HCT116 (cell line): Measurements from ENCODE around the gene ATP6V1B1. TPM values are rescaled to one million over a fixed set of nuclear protein-coding genes. Genes with fewer than 3 reads are reported as not detected.

Experiments
- ATAC-seq: fragments of 200-7000 bp; cut with Tn5 transposase; 2 replicates; pipeline ENCODE4 v1.9.1; 2020; ENCODE audit warnings: mild to moderate bottlenecking, moderate library complexity
- BruUV-seq: library from RNA; stranded (reverse); fragments of 400-500 nt; replicated peaks from 2 replicates; lab custom pipeline; 2021; lab: Mats Ljungman, UMichigan
- CTCF ChIA-PET: fragments of 300-600 bp; sonication (Branson Sonifier 250); formaldehyde crosslinking; loops from one replicate; lab custom pipeline; 2021; ENCODE audit warnings: antibody characterized with exemption; lab: Charles Lee
- POLR2A ChIA-PET: fragments of 300-600, 350-600 bp; sonication (Branson Sonifier 250); formaldehyde crosslinking; loops from one replicate; lab custom pipeline; 2021; ENCODE audit warnings: antibody characterized with exemption; lab: Charles Lee
- RAD21 ChIA-PET, 2 experiments: fragments of 300-600 bp; sonication (Branson Sonifier 250); formaldehyde crosslinking; loops; one replicate each; lab custom pipeline; 2023; ENCODE audit warnings: low total read pairs in 2 of 2; ENCODE audit not compliant: uncharacterized antibody in 2 of 2, unreplicated experiment in 2 of 2, low non-redundant PET in 1 of 2; lab: Charles Lee
- DNase-seq: peaks from one replicate; pipeline ENCODE4 v3.0.0-alpha.2; 2010; ENCODE audit warnings: low read depth, low spot score
- H2AFZ ChIP-seq: fragments of 200-600 bp; shearing (Covaris generic), sonication (generic); 2 replicates; pipeline ENCODE4 v1.6.1; 2017; ENCODE audit warnings: low read depth, mixed run types, mixed read lengths, antibody characterized with exemption, low read length; ENCODE audit not compliant: poor library complexity, severe bottlenecking
- H3K27ac ChIP-seq: 2 replicates; pipeline ENCODE4 v1.5.1; 2012; ENCODE audit warnings: low read depth, low read length
- H3K27me3 ChIP-seq: fragments of 200-600 bp; sonication (generic); 2 replicates; pipeline ENCODE4 v1.6.1; 2016; ENCODE audit warnings: mixed run types, low read length, mixed read lengths; ENCODE audit not compliant: insufficient read depth
- H3K36me3 ChIP-seq, 2 experiments: fragments of 200-500 bp in 1 of 2; fragments of 200-600 bp in 1 of 2; sonication (Bioruptor generic) in 1 of 2; sonication (generic) in 1 of 2; 2 replicates each; pipeline versions ENCODE4 v1.5.1 to v1.6.1; 2014 to 2016; ENCODE audit warnings: low read length in 2 of 2, inconsistent platforms in 1 of 2, mixed read lengths in 1 of 2, mixed run types in 1 of 2; ENCODE audit not compliant: insufficient read depth in 2 of 2, control insufficient read depth in 1 of 2
- H3K4me1 ChIP-seq, 2 experiments: fragments of 200-600 bp in 1 of 2; sonication (generic) in 1 of 2; 2 replicates each; pipeline versions ENCODE4 v1.5.1 to v1.6.1; 2012 to 2017; ENCODE audit warnings: low read length in 2 of 2, inconsistent platforms in 1 of 2, mild to moderate bottlenecking in 1 of 2, mixed read lengths in 1 of 2, mixed run types in 1 of 2, moderate library complexity in 1 of 2; ENCODE audit not compliant: insufficient read depth in 2 of 2, control insufficient read depth in 1 of 2
- H3K4me2 ChIP-seq: fragments of 200-600 bp; sonication (generic); 2 replicates; pipeline ENCODE4 v1.6.1; 2017; ENCODE audit warnings: mixed run types, low read length, mixed read lengths
- H3K4me3 ChIP-seq, 2 experiments: fragments of 200-600 bp in 1 of 2; sonication (generic) in 1 of 2; replicated peaks in 1 of 2; 2 replicates each; pipeline ENCODE4 v1.5.1; 2011 to 2016; ENCODE audit warnings: low read length in 2 of 2, control low read depth in 1 of 2, low read depth in 1 of 2, mild to moderate bottlenecking in 1 of 2, mixed read lengths in 1 of 2, mixed run types in 1 of 2
- H3K79me2 ChIP-seq: fragments of 200-600 bp; sonication (generic); 2 replicates; pipeline ENCODE4 v1.6.1; 2017; ENCODE audit warnings: mild to moderate bottlenecking, mixed run types, low read length, moderate library complexity, mixed read lengths; ENCODE audit not compliant: insufficient read depth
- H3K9ac ChIP-seq: fragments of 200-600 bp; sonication (generic); 2 replicates; pipeline ENCODE4 v1.6.1; 2016; ENCODE audit warnings: low read length, mixed read lengths
- H3K9me2 ChIP-seq: fragments of 200-600 bp; sonication (generic), shearing (Covaris generic); 2 replicates; pipeline ENCODE4 v1.6.1; 2017; ENCODE audit warnings: mixed run types, mild to moderate bottlenecking, moderate library complexity; ENCODE audit not compliant: insufficient read depth
- H3K9me3 ChIP-seq, 2 experiments: fragments of 200-500 bp in 1 of 2; fragments of 200-600 bp in 1 of 2; sonication (Bioruptor generic) in 1 of 2; sonication (generic) in 1 of 2; 2 replicates each; pipeline ENCODE4 v1.6.1; 2014 to 2017; ENCODE audit warnings: low read length in 2 of 2, mixed read lengths in 2 of 2, inconsistent platforms in 1 of 2, low read depth in 1 of 2, mild to moderate bottlenecking in 1 of 2, mixed run types in 1 of 2, moderate library complexity in 1 of 2; ENCODE audit not compliant: control insufficient read depth in 1 of 2, insufficient read depth in 1 of 2
- H4K20me1 ChIP-seq: fragments of 200-600 bp; sonication (generic), shearing (Covaris generic); 2 replicates; pipeline ENCODE4 v1.6.1; 2017; ENCODE audit warnings: mixed run types, mild to moderate bottlenecking, moderate library complexity; ENCODE audit not compliant: insufficient read depth
- CBX3 ChIP-seq: IDR thresholded peaks from 2 replicates; pipeline ENCODE4 v1.6.1; 2012; ENCODE audit warnings: low read depth
- CTCF ChIP-seq, 3 experiments: fragments of 200-600 bp in 1 of 3; sonication (generic) in 1 of 3; IDR thresholded peaks in 2 of 3; conservative IDR thresholded peaks in 1 of 3; 2 replicates each; pipeline ENCODE4 v1.5.1; 2012 to 2017; ENCODE audit warnings: low read depth in 2 of 3, low read length in 2 of 3, antibody characterized with exemption in 1 of 3, borderline replicate concordance in 1 of 3, control low read depth in 1 of 3, mild to moderate bottlenecking in 1 of 3, mixed read lengths in 1 of 3, mixed run types in 1 of 3, moderate library complexity in 1 of 3; ENCODE audit not compliant: insufficient read depth in 1 of 3
- ELF1 ChIP-seq: IDR thresholded peaks from 2 replicates; pipeline ENCODE4 v1.6.1; 2012; ENCODE audit warnings: low read depth, borderline replicate concordance
- FOSL1 ChIP-seq: IDR thresholded peaks from 2 replicates; pipeline ENCODE4 v1.6.1; 2012; ENCODE audit warnings: low read depth
- MAX ChIP-seq: IDR thresholded peaks from 2 replicates; pipeline ENCODE4 v1.6.1; 2012
- POLR2A ChIP-seq: IDR thresholded peaks from 2 replicates; pipeline ENCODE4 v1.7.0; 2011; ENCODE audit warnings: borderline replicate concordance; ENCODE audit not compliant: insufficient read depth, insufficient read length; ENCODE audit errors: extremely low read depth
- POLR2AphosphoS5 ChIP-seq: IDR thresholded peaks from 2 replicates; pipeline ENCODE4 v1.6.1; 2011; ENCODE audit warnings: mild to moderate bottlenecking, low read depth, low read length, moderate library complexity
- SP1 ChIP-seq: IDR thresholded peaks from 2 replicates; pipeline ENCODE4 v1.6.1; 2012; ENCODE audit warnings: low read depth
- SRF ChIP-seq: IDR thresholded peaks from 2 replicates; pipeline ENCODE4 v1.6.1; 2012; ENCODE audit warnings: low read depth
- TCF7L2 ChIP-seq: IDR thresholded peaks from 2 replicates; pipeline ENCODE4 v1.7.0; 2011; ENCODE audit warnings: borderline replicate concordance, inconsistent platforms; ENCODE audit not compliant: insufficient read depth, insufficient read length; ENCODE audit errors: extremely low read depth
- YY1 ChIP-seq: IDR thresholded peaks from 2 replicates; pipeline ENCODE4 v1.6.1; 2011; ENCODE audit warnings: low read length, low read depth, moderate library complexity, mild to moderate bottlenecking; ENCODE audit not compliant: insufficient replicate concordance; ENCODE audit errors: extremely low read depth
- intact Hi-C: fragments of 100-400 bp; cut with micrococcal nuclease; formaldehyde crosslinking; loops from 2 replicates; pipeline ENCODE4 v1.10.0; 2022
- total RNA-seq: library from RNA; stranded (reverse); gene quantifications from one replicate; pipeline ENCODE4 v1.2.1, GENCODE V29; 2021; ENCODE audit not compliant: unreplicated experiment

ATP6V1B1 gene
- total RNA-seq, 1 experiment from 2014 or later: 0.74 TPM

- no peak for DNase-seq
- Histone ChIP-seq H3K9me2 (no peaks in the 10 kb centered on the region), H3K79me2 (no peaks in the 10 kb centered on the region), H3K9me3 (no peaks in the 10 kb centered on the region), H3K9ac (no peak overlapping the region), H3K4me2 (no peak overlapping the region), H3K4me3 (no peak overlapping the region), H3K27ac (no peak overlapping the region), H3K27me3 (peaks cover 2% of the 10 kb centered on the region; the same call in 1 of the 2 replicates), H4K20me1 (no peaks in the 10 kb centered on the region), H2AFZ (no peak overlapping the region), H3K36me3 (no peaks in the 10 kb centered on the region), H3K4me1 (no peaks in the 10 kb centered on the region)
- no TSS peak for BruUV-seq
- no peak for ATAC-seq
- CTCF ChIA-PET: no interaction called here
- TF ChIP-seq POLR2AphosphoS5 (no peak), CBX3 (no peak), FOSL1 (no peak), MAX (no peak), TCF7L2 (no peak), CTCF (IDR thresholded peaks at IDR 0.05 in 2 of 3, conservative IDR thresholded peaks at IDR 0.05 in 1 of 3; ENCODE audit: borderline replicate concordance in 1 of 3, insufficient read depth in 1 of 3, low read depth in 2 of 3, low read length in 2 of 3) (no peak), SP1 (no peak), POLR2A (no peak), ELF1 (no peak), YY1 (no peak), SRF (no peak)
- POLR2A ChIA-PET: no interaction called here
- intact Hi-C loops: no loop called here
- RAD21 ChIA-PET: no interaction called here
Measured at GRCh38 chr2:70888923-70889715, 46.6 kb upstream of the ATP6V1B1 start.
